GM04504 (cell line): ENCODE measurements around the gene HSPA1A.
"Not testable (repeated sequence)": the region's sequence is repeated elsewhere in the genome, so short reads cannot be mapped to it uniquely, and the experiment has no call there.

Experiments
- DNase-seq: peaks from one replicate; pipeline ENCODE4 v3.0.0-alpha.2; 2012; ENCODE audit warnings: low read depth

HSPA1A gene

DNA sequence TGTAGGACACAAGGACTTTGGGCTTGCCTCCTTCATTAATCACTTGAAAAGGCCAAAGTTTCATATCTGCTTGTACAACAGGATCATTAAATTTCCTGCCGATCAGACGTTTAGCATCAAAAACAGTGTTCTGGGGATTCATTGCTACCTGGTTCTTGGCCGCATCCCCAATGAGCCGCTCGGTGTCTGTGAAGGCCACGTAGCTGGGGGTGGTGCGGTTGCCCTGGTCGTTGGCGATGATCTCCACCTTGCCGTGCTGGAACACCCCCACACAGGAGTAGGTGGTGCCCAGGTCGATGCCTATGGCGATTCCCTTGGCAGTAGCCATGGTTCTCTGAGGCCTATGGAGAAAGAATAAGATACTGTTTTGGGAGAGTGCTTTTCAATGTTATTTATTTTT, 3.7 kb upstream of the HSPA1A start:
- no peak for DNase-seq

- no peak for DNase-seq
Measured at GRCh38 chr6:31813465-31813849, 1.9 kb upstream of the HSPA1A start.

DNA sequence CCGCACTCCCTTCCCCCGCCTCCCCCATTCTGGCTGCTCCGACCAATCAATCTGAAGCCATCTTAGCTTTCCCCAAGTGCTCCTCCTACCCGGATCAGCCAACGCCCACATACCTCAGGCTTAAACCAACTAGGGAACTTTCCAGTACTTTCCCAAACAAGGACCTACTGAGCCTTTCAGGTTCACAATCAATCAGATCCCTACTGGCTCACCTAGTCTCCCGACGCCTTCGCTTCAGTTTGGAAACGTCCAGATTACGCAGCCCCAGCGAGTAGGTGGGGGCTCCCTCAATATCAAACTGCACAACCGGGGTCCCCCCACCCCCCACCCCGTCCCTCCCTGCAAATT, 692 bp upstream of the HSPA1A start:
- peak; percentile 97 for DNase-seq

GRCh38 chr6:31817133-31817928, 2.0 kb downstream of the HSPA1A start:
- not testable (repeated sequence) for DNase-seq

GRCh38 chr6:31817929-31818511, 2.7 kb downstream of the HSPA1A start:
- DNase-seq: not testable (repeated sequence)

- no peak for DNase-seq
Measured at GRCh38 chr6:31819871-31820299, 4.5 kb downstream of the HSPA1A start.

DNA sequence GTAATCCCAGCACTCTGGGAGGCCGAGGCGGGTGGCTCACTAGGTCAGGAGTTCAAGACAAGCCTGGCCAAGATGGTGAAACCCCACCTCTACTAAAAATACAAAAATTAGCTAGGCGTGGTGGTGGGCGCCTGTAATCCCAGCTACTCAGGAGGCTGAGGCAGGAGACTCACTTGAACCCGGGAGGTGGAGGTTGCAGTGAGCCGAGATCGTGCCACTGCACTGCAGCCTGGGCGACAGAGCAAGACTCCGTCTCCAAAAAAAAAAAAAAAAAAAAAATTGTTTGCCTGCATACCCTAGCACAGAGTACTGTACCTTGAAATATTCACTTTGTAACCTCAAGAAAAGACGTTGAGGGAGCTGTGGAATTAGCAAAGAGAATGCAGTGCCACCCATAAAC, 5.1 kb downstream of the HSPA1A start:
- not testable (repeated sequence) for DNase-seq

GRCh38 chr6:31821301-31822035, 6.1 kb downstream of the HSPA1A start:
- no peak for DNase-seq

GRCh38 chr6:31822036-31822821, 6.9 kb downstream of the HSPA1A start:
- no peak for DNase-seq

DNA sequence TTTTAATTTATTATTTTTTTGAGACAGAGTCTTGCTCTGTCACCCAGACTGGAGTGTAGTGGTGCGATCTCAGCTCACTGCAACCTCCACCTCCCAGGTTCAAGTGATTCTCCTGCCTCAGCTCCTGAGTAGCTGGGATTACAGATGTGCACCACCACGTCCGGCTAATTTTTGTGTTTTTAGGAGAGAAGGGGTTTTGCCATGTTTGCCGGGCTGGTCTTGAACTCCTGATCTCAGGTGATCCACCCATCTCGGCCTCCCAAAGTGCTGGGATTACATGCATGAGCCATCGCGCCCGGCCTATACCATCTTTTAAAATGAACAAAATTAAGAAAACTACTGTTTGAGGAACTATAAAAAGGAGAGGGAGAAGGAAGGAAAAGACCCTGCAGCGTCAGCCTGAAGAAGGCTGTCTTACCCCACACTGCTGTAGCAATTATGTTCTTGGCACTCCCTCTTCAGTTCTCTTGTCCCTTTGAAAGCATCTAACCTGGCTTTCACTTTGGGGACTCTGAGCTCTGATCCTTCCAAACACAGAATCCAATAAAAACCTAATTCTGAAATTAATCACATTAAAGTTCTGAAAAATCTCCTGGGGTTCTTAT, 8.4 kb downstream of the HSPA1A start:
- not testable (repeated sequence) for DNase-seq

- DNase-seq: no peak
Measured at GRCh38 chr6:31825553-31825952, 10.2 kb downstream of the HSPA1A start.

GRCh38 chr6:31826793-31827285, 11.5 kb downstream of the HSPA1A start:
- peak; percentile 58 for DNase-seq

GRCh38 chr6:31827286-31828079, 12.1 kb downstream of the HSPA1A start, which contains the start of gene HSPA1B:
HSPA1B (plus strand) TSS chr6:31827738; CDS start chr6:31827951, 213 bp downstream.
- peak; percentile 96 for DNase-seq

DNA sequence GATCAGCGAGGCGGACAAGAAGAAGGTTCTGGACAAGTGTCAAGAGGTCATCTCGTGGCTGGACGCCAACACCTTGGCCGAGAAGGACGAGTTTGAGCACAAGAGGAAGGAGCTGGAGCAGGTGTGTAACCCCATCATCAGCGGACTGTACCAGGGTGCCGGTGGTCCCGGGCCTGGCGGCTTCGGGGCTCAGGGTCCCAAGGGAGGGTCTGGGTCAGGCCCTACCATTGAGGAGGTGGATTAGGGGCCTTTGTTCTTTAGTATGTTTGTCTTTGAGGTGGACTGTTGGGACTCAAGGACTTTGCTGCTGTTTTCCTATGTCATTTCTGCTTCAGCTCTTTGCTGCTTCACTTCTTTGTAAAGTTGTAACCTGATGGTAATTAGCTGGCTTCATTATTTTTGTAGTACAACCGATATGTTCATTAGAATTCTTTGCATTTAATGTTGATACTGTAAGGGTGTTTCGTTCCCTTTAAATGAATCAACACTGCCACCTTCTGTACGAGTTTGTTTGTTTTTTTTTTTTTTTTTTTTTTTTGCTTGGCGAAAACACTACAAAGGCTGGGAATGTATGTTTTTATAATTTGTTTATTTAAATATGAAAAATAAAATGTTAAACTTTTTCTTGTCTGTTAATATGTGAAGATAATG, 14.4 kb downstream of the HSPA1A start:
- no peak for DNase-seq

DNA sequence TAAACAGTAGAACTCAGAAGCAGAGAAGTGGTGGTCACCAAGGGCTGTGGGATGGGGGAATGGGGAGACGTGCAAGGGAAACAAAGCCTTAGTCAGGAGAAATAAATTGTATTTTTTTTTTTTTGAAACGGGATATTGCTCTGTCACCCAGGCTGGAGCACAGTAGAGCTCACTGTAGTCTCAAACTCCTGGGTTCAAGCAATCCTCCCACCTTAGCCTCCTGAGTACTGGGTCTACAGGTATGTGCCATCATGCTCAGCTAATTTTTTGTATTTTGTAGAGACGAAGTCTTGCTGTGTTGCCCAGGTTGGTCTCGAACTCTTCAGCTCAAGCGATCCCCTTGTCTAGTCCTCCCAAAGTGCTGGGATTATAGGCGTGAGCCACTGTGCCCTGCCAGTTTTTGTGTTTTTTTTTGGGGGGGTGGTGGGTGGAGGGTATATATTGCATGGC, 15.6 kb downstream of the HSPA1A start:
- DNase-seq: no peak

- no peak for DNase-seq
Measured at GRCh38 chr6:31831350-31832215, 16.2 kb downstream of the HSPA1A start.

DNA sequence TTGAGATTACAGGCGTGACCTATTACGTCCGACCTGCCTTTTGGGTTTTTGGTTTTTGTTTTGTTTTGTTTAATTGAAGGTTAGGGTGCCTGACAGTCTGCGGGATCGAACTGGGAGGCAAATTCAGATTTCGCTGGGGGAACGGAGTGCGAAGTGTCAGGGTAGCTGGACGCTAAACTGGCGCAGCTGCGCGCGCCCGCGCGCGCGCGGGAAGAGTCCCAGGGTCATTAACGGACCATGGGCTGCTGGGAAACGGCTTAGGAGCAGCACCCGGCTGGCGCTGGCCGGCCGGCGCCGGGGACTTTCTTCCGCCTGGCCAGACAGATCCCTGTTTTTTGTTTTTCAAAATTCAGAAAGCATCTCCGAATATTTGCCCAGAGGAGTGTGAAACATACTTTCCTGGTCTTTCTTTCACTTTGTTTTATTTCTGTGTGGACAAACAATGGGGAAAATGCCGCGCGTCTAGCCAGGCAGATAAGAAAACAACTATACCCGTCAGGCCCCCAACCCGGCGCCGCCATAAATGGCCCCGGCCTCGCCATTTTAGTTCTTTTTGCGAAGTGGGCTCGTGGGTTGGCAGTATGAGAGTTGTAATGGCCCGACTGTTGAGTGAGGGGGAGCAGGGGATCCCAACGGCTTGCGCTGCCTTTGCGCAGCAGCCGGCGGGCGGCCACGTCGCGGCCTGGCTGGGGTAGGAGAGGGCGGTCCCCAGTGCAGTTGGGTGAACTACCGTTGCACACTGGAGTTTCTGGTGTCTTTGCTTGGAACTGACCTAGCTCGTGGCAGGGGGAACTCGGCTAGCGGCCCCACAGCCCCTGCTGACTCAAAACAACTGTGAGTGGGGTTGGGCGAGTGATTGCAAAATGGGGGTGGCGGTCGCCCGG, 19.3 kb downstream of the HSPA1A start:
- DNase-seq: peak; percentile 77

GRCh38 chr6:31836047-31836473, 20.7 kb downstream of the HSPA1A start:
- no peak for DNase-seq
